Muscle of leg (tissue), 11 donors: ENCODE measurements around the gene CYSTM1. TPM values are rescaled to one million over a fixed set of nuclear protein-coding genes. Genes with fewer than 3 reads are reported as not detected.

Experiments
- DNase-seq: peaks from one replicate; pipeline ENCODE4 v3.0.0; 2013
- H3K27ac ChIP-seq: one replicate; pipeline ENCODE4 v1.5.1; 2013; ENCODE audit warnings: mild to moderate bottlenecking, low read length, control low read depth
- H3K27me3 ChIP-seq: one replicate; pipeline ENCODE4 v1.6.1; 2013; ENCODE audit warnings: low read length; ENCODE audit not compliant: control insufficient read depth, insufficient read depth
- H3K36me3 ChIP-seq: one replicate; pipeline ENCODE4 v1.6.1; 2013; ENCODE audit warnings: low read length; ENCODE audit not compliant: control insufficient read depth, insufficient read depth
- H3K4me1 ChIP-seq: one replicate; pipeline ENCODE4 v1.6.1; 2013; ENCODE audit warnings: low read length; ENCODE audit not compliant: control insufficient read depth, insufficient read depth
- H3K4me3 ChIP-seq: one replicate; pipeline ENCODE4 v1.5.1; 2013; ENCODE audit warnings: low read length, control low read depth
- H3K9me3 ChIP-seq: replicated peaks from 2 replicates; pipeline ENCODE4 v1.6.1; 2013; ENCODE audit warnings: low read depth, low read length; ENCODE audit not compliant: control insufficient read depth
- WGBS: methylation state at CpG from one replicate; pipeline ENCODE4 v1.1.5; 2013; ENCODE audit warnings: missing lambda C conversion rate; ENCODE audit not compliant: insufficient coverage; 5-methylcytosine and 5-hydroxymethylcytosine counted together
- polyA plus RNA-seq, 8 donors: library from polyadenylated mRNA; unstranded; fragments of 120-200 nt; gene quantifications; one replicate each; pipeline versions ENCODE4 v1.2.1 to v1.2.3, GENCODE V29; 2013; ENCODE audit warnings: inconsistent platforms in 1 of 8, low replicate concordance in 1 of 8; ENCODE audit not compliant: insufficient read length in 8 of 8, insufficient read depth in 1 of 8
- total RNA-seq: library from RNA; stranded (reverse); fragments of 120-200 nt; gene quantifications from one replicate; pipeline ENCODE4 v1.2.4, GENCODE V29; 2013

CYSTM1 gene
- total and polyA plus RNA-seq, 9 donors = 20.0 to 36.5 (median 27.2) TPM

GRCh38 chr5:140202610-140203009, 27.6 kb downstream of the CYSTM1 start:
- WGBS = no CpG with 5 or more reads among the region's 2 CpGs
- DNase-seq = no peak
- Histone ChIP-seq H3K36me3 (no peaks in the 10 kb centered on the region), H3K4me1 (peaks cover 9% of the 10 kb centered on the region), H3K27ac (no peak overlapping the region), H3K9me3 (no peaks in the 10 kb centered on the region), H3K27me3 (no peaks in the 10 kb centered on the region), H3K4me3 (no peak overlapping the region)

- Histone ChIP-seq H3K27me3 (no peaks in the 10 kb centered on the region), H3K4me3 (no peak overlapping the region), H3K36me3 (no peaks in the 10 kb centered on the region), H3K9me3 (no peaks in the 10 kb centered on the region), H3K27ac (no peak overlapping the region), H3K4me1 (peaks cover 9% of the 10 kb centered on the region)
- no peak for DNase-seq
- no CpG with 5 or more reads among the region's 2 CpGs for WGBS
Measured at GRCh38 chr5:140205216-140205615, 30.2 kb downstream of the CYSTM1 start.

GRCh38 chr5:140205952-140206351, 31.0 kb downstream of the CYSTM1 start:
- Histone ChIP-seq H3K27me3 (no peaks in the 10 kb centered on the region), H3K9me3 (no peaks in the 10 kb centered on the region), H3K4me3 (no peak overlapping the region), H3K27ac (no peak overlapping the region), H3K4me1 (peaks cover 9% of the 10 kb centered on the region), H3K36me3 (no peaks in the 10 kb centered on the region)
- 80% methylated on average over 3 of the region's 4 CpGs for WGBS
- no peak for DNase-seq

GRCh38 chr5:140207250-140207964, 32.4 kb downstream of the CYSTM1 start:
- no CpG with 5 or more reads among the region's 2 CpGs for WGBS
- no peak overlapping the region for H3K27ac ChIP-seq
- H3K4me3 ChIP-seq = no peak overlapping the region
- H3K27me3 ChIP-seq = no peaks in the 10 kb centered on the region
- H3K36me3 ChIP-seq = no peaks in the 10 kb centered on the region
- H3K9me3 ChIP-seq = no peaks in the 10 kb centered on the region
- peaks cover 9% of the 10 kb centered on the region for H3K4me1 ChIP-seq
- no peak for DNase-seq

- Histone ChIP-seq H3K27ac (no peak overlapping the region), H3K4me1 (peaks cover 9% of the 10 kb centered on the region), H3K4me3 (no peak overlapping the region), H3K36me3 (no peaks in the 10 kb centered on the region), H3K27me3 (no peaks in the 10 kb centered on the region), H3K9me3 (no peaks in the 10 kb centered on the region)
- DNase-seq = no peak
Measured at GRCh38 chr5:140208065-140208464, 33.1 kb downstream of the CYSTM1 start.

- Histone ChIP-seq H3K4me3 (no peak overlapping the region), H3K27me3 (no peaks in the 10 kb centered on the region), H3K4me1 (no peaks in the 10 kb centered on the region), H3K27ac (no peak overlapping the region), H3K36me3 (no peaks in the 10 kb centered on the region), H3K9me3 (no peaks in the 10 kb centered on the region)
- DNase-seq = no peak
- no CpG with 5 or more reads among the region's 1 CpG for WGBS
Measured at GRCh38 chr5:140213370-140213983, 38.5 kb downstream of the CYSTM1 start.

GRCh38 chr5:140214831-140215230, 39.8 kb downstream of the CYSTM1 start:
- 80% methylated on average over 1 of the region's 4 CpGs for WGBS
- no peaks in the 10 kb centered on the region for H3K9me3 ChIP-seq
- H3K4me1 ChIP-seq = no peaks in the 10 kb centered on the region
- H3K27ac ChIP-seq = no peak overlapping the region
- no peak overlapping the region for H3K4me3 ChIP-seq
- H3K36me3 ChIP-seq = no peaks in the 10 kb centered on the region
- no peak for DNase-seq
- no peaks in the 10 kb centered on the region for H3K27me3 ChIP-seq

- DNase-seq = no peak
- no peaks in the 10 kb centered on the region for H3K4me1 ChIP-seq
- H3K4me3 ChIP-seq = no peak overlapping the region
- H3K36me3 ChIP-seq = no peaks in the 10 kb centered on the region
- H3K9me3 ChIP-seq = no peaks in the 10 kb centered on the region
- H3K27ac ChIP-seq = no peak overlapping the region
- H3K27me3 ChIP-seq = no peaks in the 10 kb centered on the region
- WGBS = 100% methylated on average over 1 of the region's 1 CpG
Measured at GRCh38 chr5:140215276-140215675, 40.3 kb downstream of the CYSTM1 start.

GRCh38 chr5:140216478-140217074, 41.6 kb downstream of the CYSTM1 start:
- H3K27ac ChIP-seq = no peak overlapping the region

GRCh38 chr5:140217299-140218026, 42.5 kb downstream of the CYSTM1 start:
- WGBS = no CpG with 5 or more reads among the region's 1 CpG
- H3K36me3 ChIP-seq = no peaks in the 10 kb centered on the region
- H3K27me3 ChIP-seq = no peaks in the 10 kb centered on the region
- H3K9me3 ChIP-seq = no peaks in the 10 kb centered on the region
- no peak overlapping the region for H3K4me3 ChIP-seq
- DNase-seq = no peak
- peaks cover 3% of the 10 kb centered on the region for H3K4me1 ChIP-seq
- no peak overlapping the region for H3K27ac ChIP-seq

More at GRCh38 chr5:140216478-140217074, 41.6 kb downstream of the CYSTM1 start:
- no CpG with 5 or more reads among the region's 5 CpGs for WGBS
- no peak overlapping the region for H3K4me3 ChIP-seq
- no peaks in the 10 kb centered on the region for H3K4me1 ChIP-seq
- no peaks in the 10 kb centered on the region for H3K9me3 ChIP-seq
- H3K27me3 ChIP-seq = no peaks in the 10 kb centered on the region
- DNase-seq = no peak
- no peaks in the 10 kb centered on the region for H3K36me3 ChIP-seq
